BLaER1 treated with 17β-estradiol and CSF1 and Interleukin-3, amounts not matched to agents 10 nM and 100 nM (cell line): ENCODE measurements around the gene REV3L.
"Not testable (repeated sequence)": the region's sequence is repeated elsewhere in the genome, so short reads cannot be mapped to it uniquely, and the experiment has no call there.

Source experiments
- H3K27ac ChIP-seq, 11 experiments: shearing (Covaris generic); formaldehyde crosslinking; 2 replicates each; pipeline ENCODE4 v1.8.1; 2022
- H3K27me3 ChIP-seq, 11 experiments: shearing (Covaris generic); formaldehyde crosslinking; 2 replicates each; pipeline ENCODE4 v1.8.1; 2022
- H3K36me3 ChIP-seq, 11 experiments: shearing (Covaris generic); formaldehyde crosslinking; 2 replicates each; pipeline ENCODE4 v1.8.1; 2022
- H3K4me1 ChIP-seq, 10 experiments: shearing (Covaris generic); formaldehyde crosslinking; 2 replicates each; pipeline ENCODE4 v1.8.1; 2022
- H3K4me2 ChIP-seq, 11 experiments: shearing (Covaris generic); formaldehyde crosslinking; 2 replicates each; pipeline ENCODE4 v1.8.1; 2022
- H3K4me3 ChIP-seq, 10 experiments: shearing (Covaris generic); formaldehyde crosslinking; 2 replicates each; pipeline ENCODE4 v1.8.1; 2022
- H3K9ac ChIP-seq, 11 experiments: shearing (Covaris generic); formaldehyde crosslinking; 2 replicates each; pipeline ENCODE4 v1.8.1; 2022
- H3K9me3 ChIP-seq, 11 experiments: shearing (Covaris generic); formaldehyde crosslinking; replicated peaks in 1 of 11; 2 replicates each; pipeline ENCODE4 v1.8.1; 2022
- H4K20me1 ChIP-seq, 11 experiments: shearing (Covaris generic); formaldehyde crosslinking; 2 replicates each; pipeline ENCODE4 v1.8.1; 2022
- Cebpa-rat ChIP-seq, 11 experiments: shearing (Covaris generic); IDR thresholded peaks; 2 replicates each; pipeline ENCODE4 v1.8.1; 2022

REV3L gene

DNA sequence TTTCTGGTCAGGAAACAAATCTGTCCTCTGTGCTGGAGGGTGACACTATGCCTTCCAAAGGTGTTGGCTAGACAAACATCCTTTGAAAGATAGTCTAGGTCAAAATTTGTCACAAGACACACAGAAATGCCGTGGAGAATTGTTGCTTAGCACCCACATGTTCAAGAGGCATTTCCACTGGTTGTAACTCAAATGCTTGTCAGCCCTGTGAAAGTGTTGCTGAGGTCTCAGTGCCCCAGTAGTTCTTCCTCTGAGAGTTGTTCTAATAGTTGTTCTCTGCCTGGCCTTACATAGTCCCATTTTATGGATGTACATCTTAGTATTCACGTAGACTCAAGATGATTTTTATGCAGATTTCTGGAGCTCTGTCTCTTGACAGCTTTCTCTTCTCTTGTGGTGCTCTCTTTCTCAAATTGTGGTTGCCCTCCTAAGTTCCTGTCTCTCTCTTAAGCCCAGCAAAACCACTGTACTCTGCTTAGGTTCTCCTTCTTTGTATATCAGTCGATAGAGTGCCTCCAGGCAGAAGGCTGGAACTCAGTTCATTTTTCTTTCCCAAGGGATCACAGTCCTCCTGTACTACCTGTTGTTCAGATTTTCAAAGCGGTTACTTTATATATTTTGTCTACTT lies 39.5 kb upstream of the REV3L start:
- peak overlapping the region in 7 of 11 experiments; percentile 2 to 41 (median 26); a peak in 10 of 22 replicates for H3K4me2 ChIP-seq

GRCh38 chr6:111521497-111522270 lies 38.7 kb upstream of the REV3L start:
- Histone ChIP-seq H3K27ac (peak overlapping the region in 1 of 11 experiments; percentile 10; a peak in 1 of 22 replicates), H3K4me3 (no peak overlapping the region), H3K27me3 (no peaks in the 10 kb centered on the region), H3K4me2 (peak overlapping the region in 5 of 11 experiments; percentile 16 to 41 (median 30); a peak in 3 of 22 replicates), H3K36me3 (peaks cover 0 to 28% (median 17%) of the 10 kb centered on the region in 11 experiments; a peak in 11 of 22 replicates), H3K4me1 (peaks cover 0 to 24% (median 15%) of the 10 kb centered on the region in 10 experiments; a peak in 14 of 20 replicates), H3K9ac (no peak overlapping the region), H4K20me1 (peaks cover 0 to 35% (median 0%) of the 10 kb centered on the region in 11 experiments; a peak in 6 of 22 replicates), H3K9me3 (peaks cover 0 to 15% (median 9%) of the 10 kb centered on the region in 11 experiments; a peak in 11 of 22 replicates)
- TF ChIP-seq Cebpa-rat (IDR thresholded peaks at IDR 0.05) = no peak

More for the DNA sequence above, 39.5 kb upstream of the REV3L start:
- Histone ChIP-seq H3K9me3 (peaks cover 0 to 15% (median 11%) of the 10 kb centered on the region in 11 experiments; a peak in 11 of 22 replicates), H3K4me1 (peaks cover 0 to 24% (median 15%) of the 10 kb centered on the region in 10 experiments; a peak in 14 of 20 replicates), H3K36me3 (peaks cover 0 to 33% (median 18%) of the 10 kb centered on the region in 11 experiments; a peak in 13 of 22 replicates), H3K9ac (no peak overlapping the region), H3K27ac (peak overlapping the region in 1 of 11 experiments; percentile 10; a peak in 2 of 22 replicates), H3K27me3 (no peaks in the 10 kb centered on the region), H4K20me1 (peaks cover 0 to 38% (median 0%) of the 10 kb centered on the region in 11 experiments; a peak in 5 of 22 replicates), H3K4me3 (no peak overlapping the region)
- no peak for TF ChIP-seq Cebpa-rat (IDR thresholded peaks at IDR 0.05)

DNA sequence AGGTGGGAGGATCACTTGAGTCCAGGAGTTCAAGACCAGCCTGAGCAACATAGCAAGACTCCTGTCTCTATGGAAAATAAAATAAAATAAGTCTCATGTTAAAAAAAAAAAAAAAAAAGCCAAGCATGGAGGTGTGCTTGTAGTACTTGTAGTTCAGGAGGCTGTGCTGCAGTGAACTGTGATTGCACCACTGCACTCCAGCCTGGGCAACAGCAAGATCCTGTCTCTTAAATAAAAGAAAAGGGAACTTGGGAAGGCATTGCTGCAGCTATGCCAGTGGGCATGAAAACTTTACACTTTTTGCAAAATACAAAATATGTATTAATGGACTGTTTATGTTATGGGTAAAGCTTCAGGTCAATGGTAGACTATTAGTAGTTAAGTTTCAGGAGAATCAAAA lies 37.5 kb upstream of the REV3L start:
- no peak overlapping the region for H3K4me3 ChIP-seq
- no peak overlapping the region for H3K9ac ChIP-seq
- no peaks in the 10 kb centered on the region for H3K27me3 ChIP-seq
- H3K4me2 ChIP-seq = no peak overlapping the region
- H3K9me3 ChIP-seq = peaks cover 0 to 15% (median 9%) of the 10 kb centered on the region in 11 experiments; a peak in 11 of 22 replicates
- no peak overlapping the region for H3K27ac ChIP-seq
- peaks cover 0 to 23% (median 14%) of the 10 kb centered on the region in 11 experiments; a peak in 11 of 22 replicates for H3K36me3 ChIP-seq
- no peak for TF ChIP-seq Cebpa-rat (IDR thresholded peaks at IDR 0.05)
- H4K20me1 ChIP-seq = peaks cover 0 to 39% (median 0%) of the 10 kb centered on the region in 11 experiments; a peak in 6 of 22 replicates
- peaks cover 0 to 24% (median 15%) of the 10 kb centered on the region in 10 experiments; a peak in 14 of 20 replicates for H3K4me1 ChIP-seq

GRCh38 chr6:111517965-111518364 lies 34.9 kb upstream of the REV3L start:
- H3K9me3 ChIP-seq = peaks cover 0 to 15% (median 8%) of the 10 kb centered on the region in 11 experiments; a peak in 11 of 22 replicates
- no peaks in the 10 kb centered on the region for H3K27me3 ChIP-seq
- H3K36me3 ChIP-seq = peaks cover 0 to 22% (median 11%) of the 10 kb centered on the region in 11 experiments; a peak in 11 of 22 replicates
- peaks cover 0 to 16% (median 10%) of the 10 kb centered on the region in 10 experiments; a peak in 14 of 20 replicates for H3K4me1 ChIP-seq
- TF ChIP-seq Cebpa-rat (IDR thresholded peaks at IDR 0.05) = no peak
- H3K4me3 ChIP-seq = no peak overlapping the region
- H3K9ac ChIP-seq = no peak overlapping the region
- H3K27ac ChIP-seq = no peak overlapping the region
- H4K20me1 ChIP-seq = peaks cover 0 to 52% (median 0%) of the 10 kb centered on the region in 11 experiments; a peak in 5 of 22 replicates
- no peak overlapping the region for H3K4me2 ChIP-seq

DNA sequence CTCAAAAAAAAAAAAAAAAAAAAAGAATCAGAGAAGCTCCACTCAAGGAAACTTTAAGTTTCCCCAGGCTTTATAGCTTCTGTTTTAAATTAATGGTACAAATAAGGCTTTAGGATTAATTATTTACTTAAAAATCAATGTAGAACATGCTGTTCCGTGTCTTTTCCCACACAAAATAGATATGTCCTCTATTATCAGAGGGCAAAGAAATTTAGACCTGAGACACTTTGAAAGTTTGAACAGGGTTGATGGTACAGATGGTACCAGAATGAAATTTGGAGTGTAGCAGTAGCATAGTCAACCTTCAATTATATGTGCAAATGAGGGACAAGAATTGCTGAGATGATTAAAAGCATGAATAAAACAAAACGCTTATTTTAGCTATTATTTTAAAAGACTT lies 32.2 kb upstream of the REV3L start:
- Histone ChIP-seq H3K9me3 (peaks cover 0 to 12% (median under 1%) of the 10 kb centered on the region in 11 experiments; a peak in 8 of 22 replicates), H3K4me3 (no peak overlapping the region), H3K4me2 (no peak overlapping the region), H3K9ac (no peak overlapping the region), H3K27me3 (no peaks in the 10 kb centered on the region), H3K27ac (no peak overlapping the region), H3K36me3 (peaks cover 2 to 27% (median 14%) of the 10 kb centered on the region in 11 experiments; a peak in 16 of 22 replicates), H3K4me1 (0 out of 20 replicates have a peak, but pooled peaks cover 0 to 6% (median 0%) of the 10 kb centered on the region in 10 experiments), H4K20me1 (peaks cover 0 to 50% (median 0%) of the 10 kb centered on the region in 11 experiments; a peak in 6 of 22 replicates)
- TF ChIP-seq Cebpa-rat (IDR thresholded peaks at IDR 0.05) = no peak

DNA sequence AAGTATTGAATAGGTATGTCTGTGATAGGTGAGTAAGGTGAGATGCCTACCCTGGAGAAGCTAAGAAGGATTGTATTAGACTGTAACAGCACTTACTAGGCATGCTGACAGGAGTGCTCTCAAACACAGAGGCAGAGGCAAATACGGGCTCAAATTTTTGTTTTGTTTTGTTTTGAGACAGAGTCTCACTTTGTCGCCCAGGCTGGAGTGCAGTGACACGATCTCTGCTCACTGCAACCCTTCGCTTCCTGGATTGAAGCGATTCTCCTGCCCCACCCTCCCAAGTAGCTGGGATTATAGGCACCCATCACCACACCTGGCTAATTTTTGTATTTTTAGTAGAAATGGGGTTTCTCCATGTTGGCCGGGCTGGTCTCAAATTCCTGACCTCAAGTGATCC lies 31.5 kb upstream of the REV3L start:
- Histone ChIP-seq H4K20me1 (peaks cover 0 to 57% (median 0%) of the 10 kb centered on the region in 11 experiments; a peak in 6 of 22 replicates), H3K36me3 (peaks cover 4 to 28% (median 14%) of the 10 kb centered on the region in 11 experiments; a peak in 16 of 22 replicates)
- H3K4me1 ChIP-seq, H3K27ac ChIP-seq, H3K4me3 ChIP-seq, H3K9ac ChIP-seq, H3K4me2 ChIP-seq, H3K9me3 ChIP-seq, H3K27me3 ChIP-seq: not testable (repeated sequence)

- not testable (repeated sequence) for H3K4me2 ChIP-seq, H3K4me1 ChIP-seq, H3K27ac ChIP-seq, H3K27me3 ChIP-seq, H3K9ac ChIP-seq, H3K4me3 ChIP-seq
- H3K9me3 ChIP-seq = peaks cover 0 to 31% (median 26%) of the 10 kb centered on the region in 11 experiments; a peak in 14 of 22 replicates
- peaks cover 0 to 54% (median 4%) of the 10 kb centered on the region in 11 experiments; a peak in 7 of 22 replicates for H4K20me1 ChIP-seq
- peaks cover 4 to 52% (median 33%) of the 10 kb centered on the region in 11 experiments; a peak in 19 of 22 replicates for H3K36me3 ChIP-seq
These were observed 24.2 kb upstream of the REV3L start for GRCh38 chr6:111507219-111507618.

DNA sequence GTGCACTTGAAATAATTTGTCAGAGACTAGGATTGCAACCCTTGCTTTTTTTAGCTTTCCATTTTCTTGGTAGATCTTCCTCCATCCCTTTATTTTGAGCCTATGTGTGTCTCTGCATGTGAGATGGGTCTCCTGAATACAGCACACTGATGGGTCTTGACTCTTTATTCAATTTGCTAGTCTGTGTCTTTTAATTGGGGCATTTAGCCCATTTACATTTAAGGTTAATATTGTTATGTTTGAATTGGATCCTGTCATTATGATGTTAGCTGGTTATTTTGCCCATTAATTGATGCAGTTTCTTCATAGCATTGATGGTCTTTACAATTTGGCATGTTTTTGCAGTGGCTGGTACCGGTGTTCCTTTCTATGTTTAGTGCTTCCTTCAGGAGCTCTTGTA lies 22.5 kb upstream of the REV3L start:
- not testable (repeated sequence) for H3K27me3 ChIP-seq, H3K27ac ChIP-seq, H3K9ac ChIP-seq, H3K4me1 ChIP-seq, H3K4me2 ChIP-seq, H3K4me3 ChIP-seq
- Histone ChIP-seq H3K36me3 (peaks cover 4 to 54% (median 36%) of the 10 kb centered on the region in 11 experiments; a peak in 19 of 22 replicates), H3K9me3 (peaks cover 0 to 40% (median 25%) of the 10 kb centered on the region in 11 experiments; a peak in 14 of 22 replicates), H4K20me1 (peaks cover 0 to 61% (median 8%) of the 10 kb centered on the region in 11 experiments; a peak in 9 of 22 replicates)
